ENCODE results near the gene PCBD1.

DNA sequence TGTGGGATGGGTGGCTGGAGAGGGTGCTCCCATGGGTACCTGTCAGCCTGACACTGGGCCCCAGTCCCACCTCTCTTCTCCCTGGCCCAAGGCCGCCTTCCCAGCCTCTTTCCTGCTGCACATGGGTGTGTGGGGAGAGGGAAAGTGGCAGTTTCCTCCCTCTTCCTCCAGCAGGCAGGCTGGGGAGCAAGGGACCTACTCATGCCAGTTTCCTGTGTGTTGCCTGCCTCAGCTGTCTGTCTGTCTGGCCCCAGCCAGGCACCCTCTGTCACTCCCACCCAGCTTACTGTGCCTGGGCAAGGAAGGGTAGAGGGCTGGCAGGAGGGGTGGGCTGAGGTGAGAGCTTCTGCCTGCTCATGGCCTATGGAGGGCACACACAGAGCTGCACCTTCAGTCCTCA is 46.3 kb upstream of the PCBD1 start:
- TF ChIP-seq, protein P1, sequence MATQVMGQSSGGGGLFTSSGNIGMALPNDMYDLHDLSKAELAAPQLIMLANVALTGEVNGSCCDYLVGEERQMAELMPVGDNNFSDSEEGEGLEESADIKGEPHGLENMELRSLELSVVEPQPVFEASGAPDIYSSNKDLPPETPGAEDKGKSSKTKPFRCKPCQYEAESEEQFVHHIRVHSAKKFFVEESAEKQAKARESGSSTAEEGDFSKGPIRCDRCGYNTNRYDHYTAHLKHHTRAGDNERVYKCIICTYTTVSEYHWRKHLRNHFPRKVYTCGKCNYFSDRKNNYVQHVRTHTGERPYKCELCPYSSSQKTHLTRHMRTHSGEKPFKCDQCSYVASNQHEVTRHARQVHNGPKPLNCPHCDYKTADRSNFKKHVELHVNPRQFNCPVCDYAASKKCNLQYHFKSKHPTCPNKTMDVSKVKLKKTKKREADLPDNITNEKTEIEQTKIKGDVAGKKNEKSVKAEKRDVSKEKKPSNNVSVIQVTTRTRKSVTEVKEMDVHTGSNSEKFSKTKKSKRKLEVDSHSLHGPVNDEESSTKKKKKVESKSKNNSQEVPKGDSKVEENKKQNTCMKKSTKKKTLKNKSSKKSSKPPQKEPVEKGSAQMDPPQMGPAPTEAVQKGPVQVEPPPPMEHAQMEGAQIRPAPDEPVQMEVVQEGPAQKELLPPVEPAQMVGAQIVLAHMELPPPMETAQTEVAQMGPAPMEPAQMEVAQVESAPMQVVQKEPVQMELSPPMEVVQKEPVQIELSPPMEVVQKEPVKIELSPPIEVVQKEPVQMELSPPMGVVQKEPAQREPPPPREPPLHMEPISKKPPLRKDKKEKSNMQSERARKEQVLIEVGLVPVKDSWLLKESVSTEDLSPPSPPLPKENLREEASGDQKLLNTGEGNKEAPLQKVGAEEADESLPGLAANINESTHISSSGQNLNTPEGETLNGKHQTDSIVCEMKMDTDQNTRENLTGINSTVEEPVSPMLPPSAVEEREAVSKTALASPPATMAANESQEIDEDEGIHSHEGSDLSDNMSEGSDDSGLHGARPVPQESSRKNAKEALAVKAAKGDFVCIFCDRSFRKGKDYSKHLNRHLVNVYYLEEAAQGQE (IDR thresholded peaks at IDR 0.05; ENCODE audit: low read depth) = no peak
- TF ChIP-seq YY1 (IDR thresholded peaks at IDR 0.05; ENCODE audit: extremely low read depth, insufficient replicate concordance, low read depth, low read length) (no peak), ZFX (IDR thresholded peaks at IDR 0.05) (no peak), EZH2phosphoT487 (IDR thresholded peaks at IDR 0.05; ENCODE audit: borderline replicate concordance) (no peak), CEBPB (IDR thresholded peaks at IDR 0.05; ENCODE audit: low read depth) (no peak), FOSL1 (IDR thresholded peaks at IDR 0.05; ENCODE audit: low read depth) (no peak), EZH2 (IDR thresholded peaks at IDR 0.05) (no peak), ELF1 (IDR thresholded peaks at IDR 0.05; ENCODE audit: borderline replicate concordance, low read depth) (no peak), POLR2A (IDR thresholded peaks at IDR 0.05; ENCODE audit: borderline replicate concordance, extremely low read depth, insufficient read depth, insufficient read length) (no peak), EGR1 (IDR thresholded peaks at IDR 0.05; ENCODE audit: low read depth) (no peak), SP1 (IDR thresholded peaks at IDR 0.05; ENCODE audit: low read depth) (no peak)
- TF ChIP-seq, protein P2, sequence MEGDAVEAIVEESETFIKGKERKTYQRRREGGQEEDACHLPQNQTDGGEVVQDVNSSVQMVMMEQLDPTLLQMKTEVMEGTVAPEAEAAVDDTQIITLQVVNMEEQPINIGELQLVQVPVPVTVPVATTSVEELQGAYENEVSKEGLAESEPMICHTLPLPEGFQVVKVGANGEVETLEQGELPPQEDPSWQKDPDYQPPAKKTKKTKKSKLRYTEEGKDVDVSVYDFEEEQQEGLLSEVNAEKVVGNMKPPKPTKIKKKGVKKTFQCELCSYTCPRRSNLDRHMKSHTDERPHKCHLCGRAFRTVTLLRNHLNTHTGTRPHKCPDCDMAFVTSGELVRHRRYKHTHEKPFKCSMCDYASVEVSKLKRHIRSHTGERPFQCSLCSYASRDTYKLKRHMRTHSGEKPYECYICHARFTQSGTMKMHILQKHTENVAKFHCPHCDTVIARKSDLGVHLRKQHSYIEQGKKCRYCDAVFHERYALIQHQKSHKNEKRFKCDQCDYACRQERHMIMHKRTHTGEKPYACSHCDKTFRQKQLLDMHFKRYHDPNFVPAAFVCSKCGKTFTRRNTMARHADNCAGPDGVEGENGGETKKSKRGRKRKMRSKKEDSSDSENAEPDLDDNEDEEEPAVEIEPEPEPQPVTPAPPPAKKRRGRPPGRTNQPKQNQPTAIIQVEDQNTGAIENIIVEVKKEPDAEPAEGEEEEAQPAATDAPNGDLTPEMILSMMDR (IDR thresholded peaks at IDR 0.05 in 2 of 3, conservative IDR thresholded peaks at IDR 0.05 in 1 of 3; ENCODE audit: borderline replicate concordance in 1 of 3, insufficient read depth in 1 of 3, low read depth in 2 of 3, low read length in 2 of 3) = no peak
- TF ChIP-seq, protein P3, sequence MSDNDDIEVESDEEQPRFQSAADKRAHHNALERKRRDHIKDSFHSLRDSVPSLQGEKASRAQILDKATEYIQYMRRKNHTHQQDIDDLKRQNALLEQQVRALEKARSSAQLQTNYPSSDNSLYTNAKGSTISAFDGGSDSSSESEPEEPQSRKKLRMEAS (IDR thresholded peaks at IDR 0.05) = no peak
